Measurements from ENCODE around the gene PTPRT.

DNA sequence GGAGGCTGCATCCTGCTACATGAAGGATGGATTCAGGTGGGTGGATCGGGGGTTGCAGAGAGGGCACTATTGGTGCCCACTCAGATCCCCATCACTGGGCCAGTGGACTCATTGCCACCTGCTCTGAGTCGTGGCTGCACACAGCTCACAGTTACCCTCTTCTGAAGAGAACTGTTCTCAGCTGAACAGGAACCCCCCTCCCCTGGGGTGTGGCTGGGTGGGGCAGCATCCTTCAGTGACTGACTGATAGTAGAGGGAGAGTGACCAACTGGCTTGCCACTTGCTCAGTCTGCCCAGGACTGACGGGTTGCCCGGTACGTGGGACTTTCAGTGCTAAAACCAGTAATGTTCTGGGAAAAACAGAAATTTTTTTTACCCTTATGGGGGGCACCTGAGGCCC is 1077.5 kb downstream of the PTPRT start:
- TF ChIP-seq EP300 (IDR thresholded peaks at IDR 0.05), result no peak
- TF ChIP-seq, protein P1, sequence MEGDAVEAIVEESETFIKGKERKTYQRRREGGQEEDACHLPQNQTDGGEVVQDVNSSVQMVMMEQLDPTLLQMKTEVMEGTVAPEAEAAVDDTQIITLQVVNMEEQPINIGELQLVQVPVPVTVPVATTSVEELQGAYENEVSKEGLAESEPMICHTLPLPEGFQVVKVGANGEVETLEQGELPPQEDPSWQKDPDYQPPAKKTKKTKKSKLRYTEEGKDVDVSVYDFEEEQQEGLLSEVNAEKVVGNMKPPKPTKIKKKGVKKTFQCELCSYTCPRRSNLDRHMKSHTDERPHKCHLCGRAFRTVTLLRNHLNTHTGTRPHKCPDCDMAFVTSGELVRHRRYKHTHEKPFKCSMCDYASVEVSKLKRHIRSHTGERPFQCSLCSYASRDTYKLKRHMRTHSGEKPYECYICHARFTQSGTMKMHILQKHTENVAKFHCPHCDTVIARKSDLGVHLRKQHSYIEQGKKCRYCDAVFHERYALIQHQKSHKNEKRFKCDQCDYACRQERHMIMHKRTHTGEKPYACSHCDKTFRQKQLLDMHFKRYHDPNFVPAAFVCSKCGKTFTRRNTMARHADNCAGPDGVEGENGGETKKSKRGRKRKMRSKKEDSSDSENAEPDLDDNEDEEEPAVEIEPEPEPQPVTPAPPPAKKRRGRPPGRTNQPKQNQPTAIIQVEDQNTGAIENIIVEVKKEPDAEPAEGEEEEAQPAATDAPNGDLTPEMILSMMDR (IDR thresholded peaks at IDR 0.05), result no peak
- TF ChIP-seq POLR2A (IDR thresholded peaks at IDR 0.05), result no peak

All from ovary (tissue), 3 donors.